Left ventricle myocardium inferior (tissue), 1 donor: ENCODE data around the gene FBXW8. TPM values are rescaled to one million over a fixed set of nuclear protein-coding genes. Genes with fewer than 3 reads are reported as not detected.

Experiments used
- DNase-seq: peaks from one replicate; pipeline ENCODE4 v3.0.0-alpha.2; 2020
- H3K27ac ChIP-seq: fragments of 200-600 bp; replicated peaks from 2 replicates; pipeline ENCODE4 v1.8.0; 2021
- H3K27me3 ChIP-seq: fragments of 200-600 bp; 2 replicates; pipeline ENCODE4 v1.8.0; 2021; ENCODE audit warnings: low read depth
- H3K36me3 ChIP-seq: fragments of 200-600 bp; 2 replicates; pipeline ENCODE4 v1.8.0; 2021
- H3K4me1 ChIP-seq: fragments of 200-600 bp; 2 replicates; pipeline ENCODE4 v1.8.0; 2021
- H3K4me3 ChIP-seq: fragments of 200-600 bp; 2 replicates; pipeline ENCODE4 v1.8.0; 2021; ENCODE audit warnings: mild to moderate bottlenecking, moderate library complexity
- H3K9me3 ChIP-seq: fragments of 200-600 bp; replicated peaks from 2 replicates; pipeline ENCODE4 v1.8.0; 2021
- intact Hi-C: fragments of 100-400 bp; cut with micrococcal nuclease; formaldehyde crosslinking; loops from one replicate; pipeline ENCODE4 v1.11.0; 2022
- total RNA-seq: library from RNA; stranded (reverse); fragmentation: NEBNext Ultra II Directional; extraction: Animal tissue kit (Norgen Biotek cat#: 25700); gene quantifications from one replicate; pipeline ENCODE4 v1.2.1, GENCODE V29; 2021
- TF ChIP-seq, protein P1 (sequence below): fragments of 200-600 bp; IDR thresholded peaks from 2 replicates; pipeline ENCODE4 v1.8.0; 2021; ENCODE audit warnings: antibody characterized with exemption, mild to moderate bottlenecking, borderline replicate concordance
- donor health status: DM: no; HTN: yes; CAD: no; lungs with severe emphysema.

The FBXW8 gene
- total RNA-seq, 1 donor from 2014 or later = 8.5 TPM

DNA sequence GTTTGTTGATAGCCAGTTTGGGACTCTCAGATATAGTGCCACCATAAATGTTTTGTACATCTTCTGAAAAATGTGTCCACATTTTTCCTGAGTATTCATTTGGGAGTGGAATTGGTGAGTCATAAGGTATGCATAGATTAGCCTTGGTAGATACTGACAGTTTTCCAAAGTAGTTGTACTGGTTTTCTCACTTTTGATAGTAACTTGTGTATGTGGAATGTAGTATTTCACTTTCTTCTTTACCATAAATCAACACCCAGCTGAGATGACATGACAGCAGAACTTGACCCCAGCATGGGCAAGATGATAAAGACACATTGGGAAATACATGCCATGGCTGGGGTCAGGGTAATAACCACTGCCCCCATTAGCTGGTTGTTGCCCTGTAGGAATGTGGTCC is 5.4 kb downstream of the FBXW8 start:
- H3K36me3 ChIP-seq = no peaks in the 10 kb centered on the region
- intact Hi-C loops = no loop called here
- H3K27me3 ChIP-seq = no peaks in the 10 kb centered on the region
- peaks cover 22% of the 10 kb centered on the region for H3K4me1 ChIP-seq
- no peak overlapping the region for H3K27ac ChIP-seq
- TF ChIP-seq, protein P1, sequence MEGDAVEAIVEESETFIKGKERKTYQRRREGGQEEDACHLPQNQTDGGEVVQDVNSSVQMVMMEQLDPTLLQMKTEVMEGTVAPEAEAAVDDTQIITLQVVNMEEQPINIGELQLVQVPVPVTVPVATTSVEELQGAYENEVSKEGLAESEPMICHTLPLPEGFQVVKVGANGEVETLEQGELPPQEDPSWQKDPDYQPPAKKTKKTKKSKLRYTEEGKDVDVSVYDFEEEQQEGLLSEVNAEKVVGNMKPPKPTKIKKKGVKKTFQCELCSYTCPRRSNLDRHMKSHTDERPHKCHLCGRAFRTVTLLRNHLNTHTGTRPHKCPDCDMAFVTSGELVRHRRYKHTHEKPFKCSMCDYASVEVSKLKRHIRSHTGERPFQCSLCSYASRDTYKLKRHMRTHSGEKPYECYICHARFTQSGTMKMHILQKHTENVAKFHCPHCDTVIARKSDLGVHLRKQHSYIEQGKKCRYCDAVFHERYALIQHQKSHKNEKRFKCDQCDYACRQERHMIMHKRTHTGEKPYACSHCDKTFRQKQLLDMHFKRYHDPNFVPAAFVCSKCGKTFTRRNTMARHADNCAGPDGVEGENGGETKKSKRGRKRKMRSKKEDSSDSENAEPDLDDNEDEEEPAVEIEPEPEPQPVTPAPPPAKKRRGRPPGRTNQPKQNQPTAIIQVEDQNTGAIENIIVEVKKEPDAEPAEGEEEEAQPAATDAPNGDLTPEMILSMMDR = no peak
- no peaks in the 10 kb centered on the region for H3K9me3 ChIP-seq
- DNase-seq = no peak
- H3K4me3 ChIP-seq = no peak overlapping the region

DNA sequence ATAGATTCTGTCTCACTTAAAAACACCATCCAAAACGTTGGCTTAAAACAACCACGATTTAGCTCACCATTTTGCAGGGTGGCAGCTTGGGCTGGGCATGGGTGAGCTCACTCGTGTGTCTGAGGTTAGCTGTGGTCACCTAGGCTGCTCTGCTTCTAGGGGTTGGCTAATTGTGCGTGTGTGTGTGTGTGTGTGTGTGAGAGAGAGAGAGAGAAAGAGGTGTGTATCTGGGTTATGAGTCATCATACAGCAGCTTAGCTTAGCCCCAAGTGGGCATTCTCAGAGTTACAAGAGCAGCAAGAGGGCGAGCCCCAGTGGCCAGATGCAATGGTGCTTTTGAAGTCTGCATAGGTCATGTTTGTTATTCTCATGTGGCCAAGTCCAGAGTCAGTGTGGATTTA is 6.0 kb downstream of the FBXW8 start:
- Histone ChIP-seq H3K4me1 (peaks cover 16% of the 10 kb centered on the region), H3K9me3 (no peaks in the 10 kb centered on the region), H3K27me3 (no peaks in the 10 kb centered on the region), H3K36me3 (no peaks in the 10 kb centered on the region), H3K27ac (no peak overlapping the region), H3K4me3 (no peak overlapping the region)
- intact Hi-C loops = no loop called here
- TF ChIP-seq, protein P1 = peak; percentile 21
- no peak for DNase-seq

DNA sequence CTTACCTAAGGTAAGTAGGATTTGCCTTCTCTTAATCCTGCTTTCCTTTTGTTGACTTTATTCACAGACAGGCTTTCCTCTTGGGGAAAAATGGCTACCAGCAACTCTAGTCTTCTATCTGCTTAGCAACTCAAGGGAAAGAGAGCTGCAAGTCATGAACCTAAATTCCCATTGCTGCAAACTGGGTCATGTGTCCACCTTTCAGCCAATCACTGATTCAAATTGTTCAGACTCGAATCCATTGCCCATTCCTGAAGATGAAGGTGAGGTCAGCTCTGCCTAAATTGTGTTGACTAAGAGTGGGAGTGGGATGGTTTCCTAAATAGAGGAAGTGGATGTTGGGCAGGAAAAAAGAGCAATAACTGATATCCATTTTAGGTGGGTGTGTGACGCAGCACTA is 7.7 kb downstream of the FBXW8 start:
- TF ChIP-seq, protein P1 = no peak
- no peak overlapping the region for H3K4me3 ChIP-seq
- no peaks in the 10 kb centered on the region for H3K36me3 ChIP-seq
- H3K27me3 ChIP-seq = no peaks in the 10 kb centered on the region
- no peaks in the 10 kb centered on the region for H3K9me3 ChIP-seq
- intact Hi-C loops = no loop called here
- H3K4me1 ChIP-seq = peaks cover 10% of the 10 kb centered on the region
- H3K27ac ChIP-seq = no peak overlapping the region
- DNase-seq = no peak

DNA sequence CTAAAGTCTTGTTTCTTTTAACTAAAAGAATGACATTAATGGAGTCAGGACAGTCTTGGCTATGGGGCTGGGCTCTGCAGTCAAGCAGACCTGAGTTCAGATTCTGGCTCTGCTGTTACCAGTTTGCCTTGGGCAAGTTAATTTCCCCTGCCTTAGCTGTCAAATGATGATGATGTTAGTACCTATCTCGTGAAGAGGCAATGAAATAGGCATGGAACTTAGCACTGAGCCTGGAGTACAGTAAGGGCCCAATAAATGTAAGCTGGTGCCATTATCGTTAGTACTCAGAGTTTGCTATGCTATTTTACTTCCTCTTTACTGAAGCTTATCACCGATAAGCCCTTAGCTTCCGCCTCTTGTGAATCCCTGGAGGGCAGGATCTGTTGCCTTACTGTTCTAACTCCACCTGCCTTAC is 8.5 kb downstream of the FBXW8 start:
- no peaks in the 10 kb centered on the region for H3K27me3 ChIP-seq
- intact Hi-C loops = no loop called here
- no peaks in the 10 kb centered on the region for H3K9me3 ChIP-seq
- TF ChIP-seq, protein P1 = no peak
- H3K27ac ChIP-seq = no peak overlapping the region
- DNase-seq = no peak
- H3K36me3 ChIP-seq = no peaks in the 10 kb centered on the region
- no peak overlapping the region for H3K4me3 ChIP-seq
- peaks cover 10% of the 10 kb centered on the region for H3K4me1 ChIP-seq

DNA sequence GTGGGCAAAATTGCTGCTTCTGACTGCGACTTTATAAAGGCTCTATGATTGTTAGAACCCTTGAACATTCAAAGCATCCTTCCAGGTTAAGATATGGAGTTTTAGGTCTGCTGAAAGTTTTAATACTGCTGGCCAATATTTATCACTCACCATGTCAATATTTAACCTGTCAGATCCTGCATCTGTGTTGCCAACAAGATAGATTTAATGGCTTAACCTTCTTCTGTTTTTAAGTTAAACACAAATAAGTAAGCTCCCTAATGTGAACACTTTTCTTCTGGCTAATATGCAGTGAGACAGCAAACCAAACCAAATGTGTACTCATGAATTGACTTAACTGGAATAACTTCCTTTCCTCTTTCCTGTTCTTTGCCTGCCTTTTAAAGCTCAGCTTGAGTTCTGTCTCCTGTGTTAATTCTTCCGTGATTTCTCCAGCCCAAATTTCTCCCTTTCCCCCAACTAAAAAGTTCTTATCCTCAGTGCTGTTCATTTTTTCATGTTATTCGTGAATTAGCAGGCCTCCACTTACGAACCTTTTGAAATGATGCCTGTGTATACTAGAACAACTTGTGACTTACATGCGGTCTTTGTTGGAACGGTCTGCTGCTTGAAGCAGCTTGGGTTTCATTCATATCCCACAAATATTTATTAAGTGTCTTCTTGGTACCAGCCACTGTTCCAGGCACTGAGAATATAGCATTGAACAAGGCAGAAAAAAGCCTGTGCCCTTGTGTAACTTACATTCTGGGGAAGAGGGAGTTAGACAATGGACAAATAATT is 9.1 kb downstream of the FBXW8 start:
- Histone ChIP-seq H3K9me3 (no peaks in the 10 kb centered on the region), H3K4me3 (no peak overlapping the region), H3K27me3 (no peaks in the 10 kb centered on the region), H3K4me1 (peaks cover 11% of the 10 kb centered on the region), H3K36me3 (no peaks in the 10 kb centered on the region), H3K27ac (no peak overlapping the region)
- intact Hi-C loops = no loop called here
- DNase-seq = no peak
- TF ChIP-seq, protein P1 = no peak
